Fibroblast of pulmonary artery (primary cell): ENCODE measurements around the gene SLC8A1.

Experiments
- DNase-seq: peaks from one replicate; pipeline ENCODE4 v3.0.0-alpha.2; 2010; ENCODE audit warnings: low read depth
- H3K4me3 ChIP-seq: replicated peaks from 2 replicates; pipeline ENCODE4 v1.5.1; 2011; ENCODE audit warnings: low read depth, mild to moderate bottlenecking, control low read depth, low read length, moderate library complexity
- CTCF ChIP-seq: IDR thresholded peaks from 2 replicates; pipeline ENCODE4 v1.5.1; 2011; ENCODE audit warnings: mild to moderate bottlenecking, control low read depth, low read length, inconsistent platforms; ENCODE audit errors: missing control alignments

Gene SLC8A1

GRCh38 chr2:40168546-40168945 lies 283.3 kb downstream of the SLC8A1 start:
- H3K4me3 ChIP-seq = no peak overlapping the region
- TF ChIP-seq CTCF = no peak
- DNase-seq = no peak

GRCh38 chr2:40168032-40168431 lies 283.9 kb downstream of the SLC8A1 start:
- H3K4me3 ChIP-seq = no peak overlapping the region
- no peak for TF ChIP-seq CTCF
- peak; percentile 68 for DNase-seq

GRCh38 chr2:40166006-40166405 lies 285.9 kb downstream of the SLC8A1 start:
- TF ChIP-seq CTCF = no peak
- no peak for DNase-seq
- H3K4me3 ChIP-seq = no peak overlapping the region

GRCh38 chr2:40165509-40165844 lies 286.4 kb downstream of the SLC8A1 start:
- H3K4me3 ChIP-seq = no peak overlapping the region
- no peak for TF ChIP-seq CTCF
- DNase-seq = peak; percentile 23

GRCh38 chr2:40164736-40165508 lies 287.0 kb downstream of the SLC8A1 start:
- H3K4me3 ChIP-seq = no peak overlapping the region
- no peak for TF ChIP-seq CTCF
- peak; percentile 39 for DNase-seq

- H3K4me3 ChIP-seq = no peak overlapping the region
Measured at GRCh38 chr2:40161986-40162385, 289.9 kb downstream of the SLC8A1 start.

More at GRCh38 chr2:40161986-40162385, 289.9 kb downstream of the SLC8A1 start:
- no peak for DNase-seq
- no peak for TF ChIP-seq CTCF
